Measurements from ENCODE around the gene THUMPD2.

DNA sequence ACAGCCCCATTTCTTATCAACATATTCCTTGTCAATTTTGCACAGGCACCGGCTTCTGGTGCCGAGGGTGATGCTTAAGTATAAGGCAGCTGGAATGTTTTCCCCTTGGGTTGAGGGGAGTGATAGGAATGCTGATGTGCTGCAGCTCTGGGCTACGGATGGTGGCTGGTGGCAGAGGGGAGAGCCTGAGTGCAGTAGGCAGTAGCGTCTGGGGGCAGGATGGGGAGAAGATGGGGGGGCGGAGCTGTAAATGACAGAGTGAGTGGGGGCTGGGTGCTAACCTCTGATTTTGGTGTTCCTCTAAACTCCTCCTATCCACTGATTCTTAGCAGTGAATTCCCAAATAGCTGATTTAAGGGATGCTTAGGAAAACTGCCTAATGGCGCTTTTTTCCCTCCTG, 92.6 kb downstream of the THUMPD2 start:
- no peak for TF ChIP-seq TAF1 (IDR thresholded peaks at IDR 0.05; ENCODE audit: low read depth)
- TF ChIP-seq, protein P1, sequence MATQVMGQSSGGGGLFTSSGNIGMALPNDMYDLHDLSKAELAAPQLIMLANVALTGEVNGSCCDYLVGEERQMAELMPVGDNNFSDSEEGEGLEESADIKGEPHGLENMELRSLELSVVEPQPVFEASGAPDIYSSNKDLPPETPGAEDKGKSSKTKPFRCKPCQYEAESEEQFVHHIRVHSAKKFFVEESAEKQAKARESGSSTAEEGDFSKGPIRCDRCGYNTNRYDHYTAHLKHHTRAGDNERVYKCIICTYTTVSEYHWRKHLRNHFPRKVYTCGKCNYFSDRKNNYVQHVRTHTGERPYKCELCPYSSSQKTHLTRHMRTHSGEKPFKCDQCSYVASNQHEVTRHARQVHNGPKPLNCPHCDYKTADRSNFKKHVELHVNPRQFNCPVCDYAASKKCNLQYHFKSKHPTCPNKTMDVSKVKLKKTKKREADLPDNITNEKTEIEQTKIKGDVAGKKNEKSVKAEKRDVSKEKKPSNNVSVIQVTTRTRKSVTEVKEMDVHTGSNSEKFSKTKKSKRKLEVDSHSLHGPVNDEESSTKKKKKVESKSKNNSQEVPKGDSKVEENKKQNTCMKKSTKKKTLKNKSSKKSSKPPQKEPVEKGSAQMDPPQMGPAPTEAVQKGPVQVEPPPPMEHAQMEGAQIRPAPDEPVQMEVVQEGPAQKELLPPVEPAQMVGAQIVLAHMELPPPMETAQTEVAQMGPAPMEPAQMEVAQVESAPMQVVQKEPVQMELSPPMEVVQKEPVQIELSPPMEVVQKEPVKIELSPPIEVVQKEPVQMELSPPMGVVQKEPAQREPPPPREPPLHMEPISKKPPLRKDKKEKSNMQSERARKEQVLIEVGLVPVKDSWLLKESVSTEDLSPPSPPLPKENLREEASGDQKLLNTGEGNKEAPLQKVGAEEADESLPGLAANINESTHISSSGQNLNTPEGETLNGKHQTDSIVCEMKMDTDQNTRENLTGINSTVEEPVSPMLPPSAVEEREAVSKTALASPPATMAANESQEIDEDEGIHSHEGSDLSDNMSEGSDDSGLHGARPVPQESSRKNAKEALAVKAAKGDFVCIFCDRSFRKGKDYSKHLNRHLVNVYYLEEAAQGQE (IDR thresholded peaks at IDR 0.05; ENCODE audit: low read depth), result no peak
- TF ChIP-seq, protein P2, sequence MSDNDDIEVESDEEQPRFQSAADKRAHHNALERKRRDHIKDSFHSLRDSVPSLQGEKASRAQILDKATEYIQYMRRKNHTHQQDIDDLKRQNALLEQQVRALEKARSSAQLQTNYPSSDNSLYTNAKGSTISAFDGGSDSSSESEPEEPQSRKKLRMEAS (IDR thresholded peaks at IDR 0.05), result no peak
- TF ChIP-seq CEBPB (IDR thresholded peaks at IDR 0.05), result no peak
- TF ChIP-seq EP300 (IDR thresholded peaks at IDR 0.05; ENCODE audit: borderline replicate concordance), result no peak
- TF ChIP-seq RAD21 (IDR thresholded peaks at IDR 0.05; ENCODE audit: low read depth), result no peak
- TF ChIP-seq FOXM1 (IDR thresholded peaks at IDR 0.05; ENCODE audit: borderline replicate concordance, low read depth), result no peak
- no peak for TF ChIP-seq EGR1 (IDR thresholded peaks at IDR 0.05)
- no peak for TF ChIP-seq YY1 (IDR thresholded peaks at IDR 0.05; ENCODE audit: low read depth)
- TF ChIP-seq NFIC (IDR thresholded peaks at IDR 0.05), result no peak
